ENCODE data around the gene KLF3.

DNA sequence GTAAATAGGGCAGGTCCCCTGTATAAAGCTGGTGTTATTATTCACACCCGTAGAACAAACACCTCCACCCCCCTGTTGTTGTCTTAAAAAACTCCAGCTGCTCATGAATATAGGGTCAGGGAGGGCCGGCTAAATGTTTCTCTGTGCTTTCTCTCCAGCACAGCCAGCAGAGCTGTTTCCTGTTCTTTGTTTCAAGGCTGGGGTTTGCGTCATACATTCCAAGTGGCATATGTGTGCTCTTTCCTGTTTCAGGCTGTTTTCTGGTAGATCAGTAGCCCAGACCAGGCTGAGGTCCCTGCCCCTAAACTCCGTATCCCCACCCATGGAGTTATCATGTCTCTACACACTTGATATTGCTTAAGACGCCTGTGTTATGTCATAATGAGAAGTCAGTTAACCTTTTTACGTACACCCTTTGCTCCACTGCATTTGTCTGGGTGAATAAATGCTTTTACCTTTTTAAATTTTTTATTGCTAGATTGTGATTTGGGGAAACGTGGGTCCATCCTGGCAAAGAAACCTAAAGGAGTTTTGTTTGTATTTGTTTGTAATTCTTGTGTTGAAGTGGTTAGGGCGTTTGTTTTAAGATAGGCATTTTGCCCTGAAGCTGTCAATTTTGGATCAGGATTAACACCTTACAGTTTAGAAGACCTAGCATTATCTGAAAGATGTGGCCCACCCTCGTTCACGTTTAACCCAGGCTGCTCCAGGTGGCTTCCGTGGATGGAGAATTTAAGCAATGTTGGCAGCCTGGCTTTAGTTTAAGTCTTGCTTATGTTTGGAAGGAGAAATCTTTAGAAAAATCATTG, 3.3 kb downstream of the KLF3 start:
- TF ChIP-seq EZH2 (IDR thresholded peaks at IDR 0.05; ENCODE audit: insufficient read depth, poor library complexity, severe bottlenecking) (no peak), EZH2phosphoT487 (IDR thresholded peaks at IDR 0.05; ENCODE audit: insufficient read depth, low read depth) (no peak)
